Endothelial cell (in vitro differentiated cells): ENCODE data around the gene RPL37A. TPM values are rescaled to one million over a fixed set of nuclear protein-coding genes. Genes with fewer than 3 reads are reported as not detected.

ENCODE experiments used
- DNase-seq: peaks from one replicate; pipeline ENCODE4 v3.0.0; 2021; ENCODE audit warnings: low spot score
- H3K27ac Mint-ChIP-seq: one replicate; pipeline ENCODE4 v1.8.0; 2021; ENCODE audit warnings: mixed read lengths, inconsistent platforms; ENCODE audit not compliant: unreplicated experiment
- H3K27me3 Mint-ChIP-seq: one replicate; pipeline ENCODE4 v1.8.0; 2021; ENCODE audit warnings: mild to moderate bottlenecking, moderate library complexity, mixed read lengths, inconsistent platforms; ENCODE audit not compliant: unreplicated experiment
- H3K36me3 Mint-ChIP-seq: one replicate; pipeline ENCODE4 v1.8.0; 2021; ENCODE audit warnings: mild to moderate bottlenecking, low read depth, mixed read lengths, inconsistent platforms; ENCODE audit not compliant: unreplicated experiment
- H3K4me1 Mint-ChIP-seq: one replicate; pipeline ENCODE4 v1.8.0; 2021; ENCODE audit warnings: mild to moderate bottlenecking, mixed read lengths, inconsistent platforms; ENCODE audit not compliant: unreplicated experiment
- H3K4me3 Mint-ChIP-seq: one replicate; pipeline ENCODE4 v1.8.0; 2021; ENCODE audit warnings: mild to moderate bottlenecking, mixed read lengths, inconsistent platforms; ENCODE audit not compliant: unreplicated experiment
- H3K9me3 Mint-ChIP-seq: one replicate; pipeline ENCODE4 v1.8.0; 2021; ENCODE audit warnings: mixed read lengths, inconsistent platforms; ENCODE audit not compliant: unreplicated experiment
- total RNA-seq: library from RNA; stranded (reverse); fragmentation: NEBNext Ultra II Directional; extraction: Animal tissue kit (Norgen Biotek cat#: 25700); gene quantifications from one replicate; pipeline ENCODE4 v1.2.1, GENCODE V29; 2021; ENCODE audit not compliant: unreplicated experiment
- TF ChIP-seq, protein P1 (sequence below): fragments of 200-600 bp; sonication (generic); IDR thresholded peaks from one replicate; pipeline ENCODE4 v1.5.0; 2021; ENCODE audit warnings: antibody characterized with exemption; ENCODE audit not compliant: unreplicated experiment

RPL37A gene
- total RNA-seq, 1 donor from 2014 or later = 2,729 TPM

DNA sequence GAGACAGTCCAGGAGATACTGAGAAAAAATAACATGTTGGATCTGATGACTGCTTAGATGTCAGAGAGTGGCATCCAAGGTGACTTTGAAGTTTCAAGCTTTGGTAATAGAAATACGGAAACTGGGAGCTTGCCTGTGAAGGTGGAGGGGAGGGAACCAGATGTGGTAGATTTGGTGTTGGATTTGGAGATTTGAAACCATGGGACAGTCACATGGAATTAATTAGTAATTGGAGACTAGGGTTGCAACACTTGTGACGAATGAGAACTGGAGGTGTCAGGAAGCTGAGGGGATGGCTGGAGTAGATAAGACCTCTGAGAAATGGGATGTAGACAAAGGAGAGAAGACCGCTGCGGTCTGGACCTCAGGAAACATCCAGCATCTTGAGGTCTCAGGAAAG, 46.7 kb downstream of the RPL37A start:
- Mint-ChIP-seq H3K4me3 (no peak overlapping the region), H3K36me3 (no peaks in the 10 kb centered on the region), H3K4me1 (peaks cover 30% of the 10 kb centered on the region), H3K27me3 (peaks cover 12% of the 10 kb centered on the region), H3K9me3 (no peaks in the 10 kb centered on the region), H3K27ac (peak overlapping the region; percentile 86)
- DNase-seq = no peak
- TF ChIP-seq, protein P1, sequence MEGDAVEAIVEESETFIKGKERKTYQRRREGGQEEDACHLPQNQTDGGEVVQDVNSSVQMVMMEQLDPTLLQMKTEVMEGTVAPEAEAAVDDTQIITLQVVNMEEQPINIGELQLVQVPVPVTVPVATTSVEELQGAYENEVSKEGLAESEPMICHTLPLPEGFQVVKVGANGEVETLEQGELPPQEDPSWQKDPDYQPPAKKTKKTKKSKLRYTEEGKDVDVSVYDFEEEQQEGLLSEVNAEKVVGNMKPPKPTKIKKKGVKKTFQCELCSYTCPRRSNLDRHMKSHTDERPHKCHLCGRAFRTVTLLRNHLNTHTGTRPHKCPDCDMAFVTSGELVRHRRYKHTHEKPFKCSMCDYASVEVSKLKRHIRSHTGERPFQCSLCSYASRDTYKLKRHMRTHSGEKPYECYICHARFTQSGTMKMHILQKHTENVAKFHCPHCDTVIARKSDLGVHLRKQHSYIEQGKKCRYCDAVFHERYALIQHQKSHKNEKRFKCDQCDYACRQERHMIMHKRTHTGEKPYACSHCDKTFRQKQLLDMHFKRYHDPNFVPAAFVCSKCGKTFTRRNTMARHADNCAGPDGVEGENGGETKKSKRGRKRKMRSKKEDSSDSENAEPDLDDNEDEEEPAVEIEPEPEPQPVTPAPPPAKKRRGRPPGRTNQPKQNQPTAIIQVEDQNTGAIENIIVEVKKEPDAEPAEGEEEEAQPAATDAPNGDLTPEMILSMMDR = no peak

DNA sequence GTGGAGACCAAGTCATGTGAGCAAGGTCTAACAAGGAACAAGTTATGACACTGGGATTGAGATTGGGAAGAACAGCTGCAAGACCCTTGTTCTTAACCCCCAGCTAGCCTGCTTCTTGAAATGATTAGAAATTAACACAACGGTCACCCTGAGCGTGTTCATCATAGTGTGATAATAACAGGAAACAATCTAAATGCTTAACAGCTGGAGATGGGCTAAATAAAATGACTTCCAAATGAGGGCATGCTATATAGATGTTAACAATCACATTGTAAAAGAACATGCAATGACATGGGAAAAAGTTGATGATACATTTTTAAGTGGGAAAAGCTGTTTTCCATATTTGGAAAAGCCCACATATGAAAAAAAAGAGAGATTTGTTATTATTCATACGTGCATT, 47.6 kb downstream of the RPL37A start:
- Mint-ChIP-seq H3K4me1 (peaks cover 30% of the 10 kb centered on the region), H3K27me3 (peaks cover 11% of the 10 kb centered on the region), H3K9me3 (no peaks in the 10 kb centered on the region), H3K4me3 (no peak overlapping the region), H3K36me3 (no peaks in the 10 kb centered on the region), H3K27ac (peak overlapping the region; percentile 33)
- TF ChIP-seq, protein P1 = no peak
- DNase-seq = no peak

DNA sequence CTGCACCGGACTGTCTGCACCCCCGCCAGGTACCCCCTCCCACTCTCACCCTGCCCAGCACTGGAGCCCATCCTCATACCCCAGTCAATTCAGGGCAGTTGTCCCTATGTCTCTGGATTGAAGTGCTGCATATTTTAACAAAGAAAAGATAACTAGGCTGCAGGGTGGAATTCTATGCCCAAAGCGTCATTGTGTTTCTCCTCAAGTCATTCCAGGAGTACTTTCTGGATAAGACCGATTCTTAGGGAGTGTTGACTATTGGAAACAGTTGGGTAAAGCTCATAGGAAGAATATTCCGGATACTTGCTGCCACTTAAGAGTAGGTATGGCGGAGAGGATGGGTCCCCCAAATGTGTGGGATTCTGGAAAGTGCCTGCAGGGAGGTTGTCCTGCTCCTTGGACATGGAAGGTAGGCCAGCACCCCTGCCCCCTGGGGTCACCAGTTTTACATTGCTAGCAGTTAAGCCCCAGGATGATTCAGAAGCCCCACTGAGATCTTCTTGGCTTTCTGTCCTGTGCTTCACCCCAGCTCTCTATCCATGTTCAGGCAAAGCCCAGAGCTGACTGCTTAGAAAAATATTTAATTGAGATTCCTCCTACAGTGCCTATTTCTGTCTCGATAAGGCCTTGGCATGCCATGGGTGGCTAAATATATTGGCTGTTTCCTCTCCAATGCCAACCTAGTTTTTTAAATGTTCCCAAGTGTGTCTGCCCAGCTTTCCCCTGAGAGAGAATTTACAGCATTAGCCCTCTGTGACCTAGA, 48.2 kb downstream of the RPL37A start:
- no peaks in the 10 kb centered on the region for H3K9me3 Mint-ChIP-seq
- TF ChIP-seq, protein P1 = no peak
- DNase-seq = no peak
- peaks cover 11% of the 10 kb centered on the region for H3K27me3 Mint-ChIP-seq
- H3K4me3 Mint-ChIP-seq = no peak overlapping the region
- peaks cover 30% of the 10 kb centered on the region for H3K4me1 Mint-ChIP-seq
- H3K36me3 Mint-ChIP-seq = no peaks in the 10 kb centered on the region
- H3K27ac Mint-ChIP-seq = no peak overlapping the region

DNA sequence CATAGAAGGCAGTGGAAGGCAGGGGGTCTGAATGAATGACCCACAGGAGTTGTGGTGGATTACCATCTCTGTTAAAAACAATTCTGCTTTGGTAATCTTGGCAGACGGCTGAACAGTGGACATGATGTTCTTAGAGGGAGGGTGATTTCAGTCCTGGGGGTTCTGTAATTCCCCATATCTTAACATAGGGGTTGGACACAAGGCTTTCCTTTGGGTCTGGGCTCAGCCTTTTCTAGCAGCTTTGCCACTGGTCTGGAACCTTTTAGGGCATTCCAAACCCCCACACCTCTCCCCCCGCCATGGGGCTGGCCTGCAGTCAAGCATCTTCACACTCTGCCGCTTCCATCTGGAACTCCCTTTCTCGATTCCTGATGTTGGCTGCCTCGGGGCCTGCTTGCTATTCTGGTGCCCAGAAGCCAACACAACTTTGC, 50.3 kb downstream of the RPL37A start:
- no peaks in the 10 kb centered on the region for H3K9me3 Mint-ChIP-seq
- H3K27ac Mint-ChIP-seq = no peak overlapping the region
- TF ChIP-seq, protein P1 = no peak
- peaks cover 34% of the 10 kb centered on the region for H3K4me1 Mint-ChIP-seq
- no peak overlapping the region for H3K4me3 Mint-ChIP-seq
- peaks cover 7% of the 10 kb centered on the region for H3K27me3 Mint-ChIP-seq
- no peaks in the 10 kb centered on the region for H3K36me3 Mint-ChIP-seq
- DNase-seq = no peak

DNA sequence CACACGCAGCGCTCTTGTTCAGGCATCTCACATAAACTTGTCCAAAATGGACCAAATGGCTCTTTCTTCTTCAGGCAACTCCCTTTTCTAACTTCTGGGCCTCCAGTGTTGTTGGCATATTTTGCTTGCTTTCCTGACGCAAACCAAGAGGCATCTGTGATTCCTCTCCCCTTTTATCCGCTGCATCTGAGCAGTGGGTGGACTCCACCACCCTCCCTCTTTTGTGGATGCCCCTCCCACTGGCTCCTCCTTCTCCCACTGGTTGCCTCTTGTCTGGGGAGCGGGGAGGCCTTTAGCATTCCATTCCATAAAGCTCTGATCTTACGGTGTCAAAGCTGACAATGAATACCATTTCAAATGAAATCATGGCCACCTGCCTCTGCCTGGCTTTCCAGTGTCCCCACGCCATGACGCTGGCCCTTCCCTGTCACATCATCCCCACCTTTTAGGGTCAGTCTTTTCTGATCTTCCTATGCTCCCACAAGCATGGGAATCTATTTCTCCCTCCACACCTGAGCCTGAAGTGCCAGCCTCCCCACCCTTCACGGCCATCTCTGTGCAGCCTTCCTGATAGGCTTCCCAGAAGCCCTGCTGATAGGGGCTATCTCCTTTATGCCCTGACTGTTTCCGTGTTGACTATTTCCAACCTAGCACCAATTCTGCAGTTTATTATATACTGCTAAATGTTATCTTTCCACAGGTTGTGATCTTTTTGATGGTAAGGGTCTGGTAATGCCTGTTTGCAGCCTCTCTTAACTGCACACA, 51.5 kb downstream of the RPL37A start:
- no peak overlapping the region for H3K27ac Mint-ChIP-seq
- H3K27me3 Mint-ChIP-seq = peaks cover 8% of the 10 kb centered on the region
- peaks cover 28% of the 10 kb centered on the region for H3K4me1 Mint-ChIP-seq
- no peaks in the 10 kb centered on the region for H3K36me3 Mint-ChIP-seq
- TF ChIP-seq, protein P1 = no peak
- H3K9me3 Mint-ChIP-seq = no peaks in the 10 kb centered on the region
- no peak overlapping the region for H3K4me3 Mint-ChIP-seq
- no peak for DNase-seq
